H1 (cell line): ENCODE results near the gene SPTB. TPM values are rescaled to one million over a fixed set of nuclear protein-coding genes. Genes with fewer than 3 reads are reported as not detected.

ENCODE experiments used
- CTCF ChIA-PET: fragments of 300-600 bp; sonication (Branson Sonifier 250); formaldehyde crosslinking; loops from one replicate; lab custom pipeline; 2021; ENCODE audit not compliant: partially characterized antibody; lab: Charles Lee
- POLR2A ChIA-PET: fragments of 300-600 bp; sonication (Branson Sonifier 250); formaldehyde crosslinking; loops from one replicate; lab custom pipeline; 2021; ENCODE audit warnings: inconsistent platforms; ENCODE audit not compliant: partially characterized antibody; lab: Charles Lee
- DNase-seq, 2 experiments: peaks; one replicate each; pipeline versions ENCODE4 v3.0.0 to v3.0.0-alpha.2; 2010 to 2022; ENCODE audit warnings: low spot score in 2 of 2, low read depth in 1 of 2, mixed read lengths in 1 of 2
- FAIRE-seq: peaks from 2 replicates; lab custom pipeline; 2011; peaks lifted over from hg19 to GRCh38; lab: Jason Lieb, UNC
- H2AFZ ChIP-seq: 2 replicates; pipeline ENCODE4 v1.8.1; 2012; ENCODE audit warnings: low read length, inconsistent platforms
- H2AK5ac ChIP-seq: 2 replicates; pipeline ENCODE4 v1.6.1; 2013; ENCODE audit warnings: low read depth, low read length
- H2BK120ac ChIP-seq: replicated peaks from 2 replicates; pipeline ENCODE3; 2013; ENCODE audit warnings: low read depth, low read length, inconsistent platforms
- H2BK12ac ChIP-seq: 2 replicates; pipeline ENCODE4 v1.6.1; 2013; ENCODE audit warnings: low read depth, low read length
- H2BK15ac ChIP-seq: 2 replicates; pipeline ENCODE4 v1.6.1; 2013; ENCODE audit warnings: low read length
- H2BK20ac ChIP-seq: 2 replicates; pipeline ENCODE4 v1.6.1; 2013; ENCODE audit warnings: low read length
- H2BK5ac ChIP-seq: 2 replicates; pipeline ENCODE4 v1.6.1; 2013; ENCODE audit warnings: low read depth, low read length
- H3K14ac ChIP-seq: 2 replicates; pipeline ENCODE4 v1.6.1; 2013; ENCODE audit warnings: inconsistent platforms; ENCODE audit not compliant: insufficient read length
- H3K18ac ChIP-seq: 2 replicates; pipeline ENCODE4 v1.6.1; 2013; ENCODE audit warnings: low read length; ENCODE audit errors: extremely low read depth
- H3K23ac ChIP-seq: 2 replicates; pipeline ENCODE4 v1.6.1; 2013; ENCODE audit warnings: inconsistent platforms; ENCODE audit not compliant: insufficient read length
- H3K23me2 ChIP-seq: 2 replicates; pipeline ENCODE4 v1.6.1; 2013; ENCODE audit warnings: low read depth, low read length
- H3K27ac ChIP-seq: 2 replicates; pipeline ENCODE4 v1.6.1; 2011; ENCODE audit warnings: low read depth, low read length, inconsistent platforms
- H3K27me3 ChIP-seq, 4 experiments: replicated peaks in 1 of 4; 1 replicate in 1 of 4; 2 replicates in 3 of 4; pipeline versions ENCODE4 v1.6.1 to v1.8.1; 2011 to 2013; ENCODE audit warnings: low read length in 3 of 4, mild to moderate bottlenecking in 3 of 4, inconsistent platforms in 2 of 4, mixed read lengths in 2 of 4, moderate library complexity in 1 of 4; ENCODE audit not compliant: control insufficient read depth in 3 of 4, insufficient read depth in 3 of 4; ENCODE audit errors: extremely low read depth in 1 of 4
- H3K36me3 ChIP-seq, 4 experiments: 2 replicates each; pipeline versions ENCODE4 v1.6.1 to v1.8.1; 2011 to 2013; ENCODE audit warnings: mild to moderate bottlenecking in 4 of 4, low read length in 3 of 4, moderate library complexity in 2 of 4, control low read depth in 1 of 4, inconsistent platforms in 1 of 4; ENCODE audit not compliant: insufficient read depth in 4 of 4, control insufficient read depth in 2 of 4
- H3K4ac ChIP-seq: replicated peaks from 2 replicates; pipeline ENCODE3; 2013; ENCODE audit warnings: low read length, low read depth, mixed read lengths, inconsistent platforms; ENCODE audit not compliant: insufficient read length
- H3K4me1 ChIP-seq, 4 experiments: replicated peaks in 1 of 4; 1 replicate in 1 of 4; 2 replicates in 3 of 4; pipeline versions ENCODE4 v1.6.1 to v1.8.1; 2011 to 2013; ENCODE audit warnings: low read length in 3 of 4, inconsistent platforms in 2 of 4, mixed read lengths in 1 of 4; ENCODE audit not compliant: insufficient read depth in 4 of 4, control insufficient read depth in 3 of 4
- H3K4me2 ChIP-seq, 2 experiments: 2 replicates each; pipeline versions ENCODE4 v1.6.1 to v1.8.1; 2011 to 2013; ENCODE audit warnings: low read depth in 2 of 2, low read length in 2 of 2, control low read depth in 1 of 2, inconsistent platforms in 1 of 2, mild to moderate bottlenecking in 1 of 2; ENCODE audit not compliant: insufficient read depth in 1 of 2
- H3K4me3 ChIP-seq, 4 experiments: fragments of 200-600, 300-600 bp in 1 of 4; sonication (generic), shearing (Covaris generic), sonication (Bioruptor Twin) in 1 of 4; 2 replicates each; pipeline versions ENCODE4 v1.5.1 to v1.8.1; 2011 to 2016; ENCODE audit warnings: low read length in 4 of 4, low read depth in 3 of 4, control low read depth in 2 of 4, inconsistent platforms in 2 of 4, mild to moderate bottlenecking in 2 of 4, mixed read lengths in 1 of 4, moderate library complexity in 1 of 4; ENCODE audit not compliant: insufficient read depth in 2 of 4; ENCODE audit errors: extremely low read depth in 1 of 4
- H3K56ac ChIP-seq: replicated peaks from 2 replicates; pipeline ENCODE3; 2013; ENCODE audit warnings: low read depth, mild to moderate bottlenecking, mixed read lengths, low read length, inconsistent platforms; ENCODE audit not compliant: insufficient read length
- H3K79me1 ChIP-seq: 2 replicates; pipeline ENCODE4 v1.6.1; 2013; ENCODE audit warnings: low read depth, low read length, control low read depth
- H3K79me2 ChIP-seq, 2 experiments: 2 replicates each; pipeline versions ENCODE4 v1.6.1 to v1.8.1; 2012 to 2013; ENCODE audit warnings: low read length in 2 of 2, mild to moderate bottlenecking in 2 of 2, inconsistent platforms in 1 of 2; ENCODE audit not compliant: insufficient read depth in 2 of 2, control insufficient read depth in 1 of 2
- H3K9ac ChIP-seq, 4 experiments: replicated peaks in 1 of 4; 1 replicate in 1 of 4; 2 replicates in 3 of 4; pipeline versions ENCODE4 v1.6.1 to v1.8.1; 2011 to 2013; ENCODE audit warnings: low read depth in 3 of 4, low read length in 3 of 4, control low read depth in 2 of 4, mild to moderate bottlenecking in 2 of 4, moderate library complexity in 2 of 4, inconsistent platforms in 1 of 4; ENCODE audit errors: extremely low read depth in 1 of 4
- H3K9me3 ChIP-seq, 2 experiments: 2 replicates each; pipeline versions ENCODE4 v1.6.1 to v1.8.1; 2012 to 2013; ENCODE audit warnings: mild to moderate bottlenecking in 2 of 2, moderate library complexity in 2 of 2, control low read depth in 1 of 2, inconsistent platforms in 1 of 2, low read depth in 1 of 2, low read length in 1 of 2, mixed read lengths in 1 of 2; ENCODE audit not compliant: insufficient read depth in 2 of 2
- H4K20me1 ChIP-seq, 2 experiments: replicated peaks in 1 of 2; 2 replicates each; pipeline versions ENCODE3 to v1.8.1; 2011 to 2013; ENCODE audit warnings: inconsistent platforms in 2 of 2, low read length in 2 of 2, mild to moderate bottlenecking in 1 of 2; ENCODE audit not compliant: insufficient read depth in 2 of 2, control insufficient read depth in 1 of 2
- H4K5ac ChIP-seq: 2 replicates; pipeline ENCODE4 v1.6.1; 2013; ENCODE audit warnings: low read length, low read depth, mixed read lengths, inconsistent platforms; ENCODE audit not compliant: insufficient read length
- H4K8ac ChIP-seq: 2 replicates; pipeline ENCODE4 v1.8.0; 2013; ENCODE audit warnings: mild to moderate bottlenecking, moderate library complexity, low read length, inconsistent platforms; ENCODE audit not compliant: insufficient read depth; ENCODE audit errors: extremely low read depth
- H4K91ac ChIP-seq: replicated peaks from 2 replicates; pipeline ENCODE3; 2013; ENCODE audit warnings: low read length, mixed read lengths, inconsistent platforms; ENCODE audit not compliant: insufficient read length
- BCL11A ChIP-seq, 2 experiments: IDR thresholded peaks; one replicate each; pipeline ENCODE4 v1.6.1; 2011; ENCODE audit warnings: low read depth in 2 of 2, low read length in 2 of 2, mild to moderate bottlenecking in 2 of 2
- CREB1 ChIP-seq: IDR thresholded peaks from 2 replicates; pipeline ENCODE4 v1.6.1; 2012; ENCODE audit warnings: inconsistent platforms
- EP300 ChIP-seq, 2 experiments: IDR thresholded peaks; 1 replicate in 1 of 2; 2 replicates in 1 of 2; pipeline ENCODE4 v1.6.1; 2011 to 2012; ENCODE audit warnings: low read depth in 2 of 2, low read length in 2 of 2, mild to moderate bottlenecking in 2 of 2, borderline replicate concordance in 1 of 2, inconsistent platforms in 1 of 2, moderate library complexity in 1 of 2
- KDM1A ChIP-seq: fragments of 200-600, 300-600 bp; sonication (generic); IDR thresholded peaks from 2 replicates; pipeline ENCODE4 v1.7.1; 2016; ENCODE audit warnings: mild to moderate bottlenecking, low read length, borderline replicate concordance
- POU5F1 ChIP-seq: IDR thresholded peaks from 2 replicates; pipeline ENCODE4 v1.6.1; 2011; ENCODE audit warnings: low read depth, mild to moderate bottlenecking, low read length, moderate library complexity
- YY1 ChIP-seq: IDR thresholded peaks from 2 replicates; pipeline ENCODE4 v1.6.1; 2011; ENCODE audit warnings: low read depth, mild to moderate bottlenecking, low read length
- WGBS, 2 experiments: shearing (Covaris generic) in 1 of 2; methylation state at CpG; one replicate each; pipeline versions ENCODE4 v1.1.6 to v1.1.7; 2013 to 2015; ENCODE audit warnings: low lambda C conversion rate in 2 of 2, mixed read lengths in 2 of 2, inconsistent platforms in 1 of 2, low coverage in 1 of 2, missing lambda C conversion rate in 1 of 2; ENCODE audit not compliant: insufficient replicate concordance in 2 of 2, insufficient coverage in 1 of 2, insufficient read length in 1 of 2; ENCODE audit errors: extremely low coverage in 1 of 2, missing lambda C conversion rate in 1 of 2; 5-methylcytosine and 5-hydroxymethylcytosine counted together
- polyA plus RNA-seq, 7 experiments: library from polyadenylated mRNA; depleted of rRNA in 3 of 7; stranded (reverse) in 5 of 7; unstranded in 2 of 7; fragments of >200 nt in 5 of 7; fragments of 200-250 nt in 2 of 7; gene quantifications; 1 replicate in 5 of 7; 2 replicates in 1 of 7; 4 replicates in 1 of 7; pipeline versions ENCODE4 v1.2.1 to v1.2.3, GENCODE V29; 2011 to 2013; ENCODE audit warnings: missing spikeins in 2 of 7, mixed read lengths in 2 of 7
- total RNA-seq: library from RNA; stranded (reverse); fragmentation: NEBNext Ultra II Directional; extraction: Animal tissue kit (Norgen Biotek cat#: 25700); gene quantifications from 2 replicates; pipeline ENCODE4 v1.2.1, GENCODE V29; 2021

Gene SPTB
- total and polyA plus RNA-seq, 2 of the 8 experiments (the other 6 are each of a cell fraction or from before 2014, with no cell fraction given): 0.30 to 2.4 TPM

GRCh38 chr14:64729386-64730060, 150.2 kb downstream of the SPTB start:
- Histone ChIP-seq H3K4me3 (no peak overlapping the region), H2BK5ac (peak overlapping the region; percentile 10; the same call in 1 of the 2 replicates), H4K8ac (no peak overlapping the region), H3K9ac (no peak overlapping the region), H3K79me2 (peaks cover 0 to 53% of the 10 kb centered on the region in 2 experiments; a peak in 2 of 4 replicates), H3K4me2 (no peak overlapping the region), H3K4ac (no peak overlapping the region), H3K27ac (no peak overlapping the region), H3K4me1 (peaks cover 15 to 28% (median 22%) of the 10 kb centered on the region in 4 experiments), H2AK5ac (no peak overlapping the region), H3K18ac (no peak overlapping the region), H2AFZ (no peak overlapping the region), H3K9me3 (no peaks in the 10 kb centered on the region), H3K56ac (no peak overlapping the region), H4K91ac (no peak overlapping the region), H2BK12ac (no peak overlapping the region), H2BK15ac (no peak overlapping the region), H3K23me2 (no peaks in the 10 kb centered on the region), H3K79me1 (peaks cover 9% of the 10 kb centered on the region), H2BK20ac (no peak overlapping the region), H3K23ac (no peak overlapping the region), H4K5ac (no peak overlapping the region), H2BK120ac (no peak overlapping the region), H4K20me1 (peaks cover 23 to 35% of the 10 kb centered on the region in 2 experiments), H3K27me3 (no peaks in the 10 kb centered on the region), H3K36me3 (peaks cover 18 to 52% (median 39%) of the 10 kb centered on the region in 4 experiments), H3K14ac (no peak overlapping the region)
- FAIRE-seq (no peak), DNase-seq (no peak)
- POLR2A ChIA-PET: interaction anchor here (0.9 to 1.0 kb wide), 2 partner anchors 13 to 149 kb away, joined by 3 to 4 read pairs; no protein-coding TSS in a partner anchor
- TF ChIP-seq POU5F1 (no peak), EP300 (IDR thresholded peaks at IDR 0.05; ENCODE audit: borderline replicate concordance in 1 of 2, low read depth in 2 of 2, low read length in 2 of 2) (no peak), YY1 (no peak), BCL11A (IDR thresholded peaks at IDR 0.05; ENCODE audit: low read depth in 2 of 2, low read length in 2 of 2) (no peak), KDM1A (no peak), CREB1 (no peak)
- WGBS, 2 experiments: 90% methylated on average over 5 of the region's 5 CpGs; no CpG with 5 or more reads in 1 of the 2 experiments
- CTCF ChIA-PET: interaction anchor here (0.7 to 1.2 kb wide), 4 partner anchors 20 to 92 kb away, joined by 3 to 5 read pairs (median 4); no protein-coding TSS in a partner anchor
